ENCODE measurements around the gene TMCO2.

GRCh38 chr1:40232444-40232843 lies 15.3 kb upstream of the TMCO2 start:
- TF ChIP-seq CTCF (IDR thresholded peaks at IDR 0.05; ENCODE audit: insufficient read depth, low read length, poor library complexity, severe bottlenecking) = no peak
- no peak for TF ChIP-seq EZH2phosphoT487 (conservative IDR thresholded peaks at IDR 0.05; ENCODE audit: low read length)
